ENCODE measurements around the gene COL16A1. TPM values are rescaled to one million over a fixed set of nuclear protein-coding genes. Genes with fewer than 3 reads are reported as not detected.

COL16A1 gene
- total and polyA plus RNA-seq, 3 experiments from 2014 or later, result 0.85 TPM; not detected in 2

GRCh38 chr1:31736675-31737074 lies 32.9 kb upstream of the COL16A1 start:
- Histone ChIP-seq H3K36me3 (ENCODE audit: insufficient read depth, low read length) (no peaks in the 10 kb centered on the region), H3K9me3 (ENCODE audit: low read length) (no peaks in the 10 kb centered on the region), H3K4me3 (ENCODE audit: low read length) (no peak overlapping the region), H3K27me3 (ENCODE audit: insufficient read depth, low read length, poor library complexity, severe bottlenecking) (no peaks in the 10 kb centered on the region), H3K4me1 (ENCODE audit: insufficient read depth, low read length) (peaks cover 9% of the 10 kb centered on the region), H3K27ac (ENCODE audit: low read depth, low read length) (no peak overlapping the region)
- H3K36me3 Mint-ChIP-seq, result no peaks in the 10 kb centered on the region
- ChIA-PET CTCF (no interaction called here), POLR2A (no interaction called here)
- H3K4me1 Mint-ChIP-seq, result peaks cover 8 to 17% (median 10%) of the 10 kb centered on the region in 3 donors
- peak in 1 of 5 donors; percentile 22 for DNase-seq
- H3K27ac Mint-ChIP-seq, result peak overlapping the region in 2 of 8 donors; percentile 41 to 81
- H3K9me3 Mint-ChIP-seq, result no peaks in the 10 kb centered on the region
- H3K4me3 Mint-ChIP-seq, result peak overlapping the region in 1 of 7 donors; percentile 15
- no peaks in the 10 kb centered on the region for H3K27me3 Mint-ChIP-seq

DNA sequence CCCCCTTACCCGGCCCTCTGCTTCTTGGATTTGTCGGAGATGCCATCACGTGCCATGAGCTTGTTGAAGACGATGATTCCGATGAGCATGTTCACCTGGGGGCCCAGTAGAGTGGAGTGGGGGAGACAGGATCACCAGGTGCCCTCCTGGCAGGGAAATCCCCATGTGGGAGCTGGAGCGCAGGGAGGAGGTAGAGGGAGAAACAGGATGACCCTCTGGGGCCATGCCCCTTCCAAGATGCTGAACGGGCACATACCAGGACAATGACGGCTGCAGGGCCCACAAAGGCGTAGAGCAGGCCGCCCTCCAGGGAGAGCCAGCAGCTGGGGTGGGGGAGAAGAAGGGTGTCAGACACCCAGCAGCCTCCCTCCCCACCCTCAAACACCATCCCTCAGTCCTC lies 31.8 kb upstream of the COL16A1 start:
- CTCF ChIA-PET, result interaction anchor here (1.0 kb wide), 1 partner anchor 27 kb away, joined by 3 read pairs; no protein-coding TSS in a partner anchor
- POLR2A ChIA-PET, result interaction anchor here (0.6 kb wide), 1 partner anchor 15 kb away, joined by 3 read pairs; no protein-coding TSS in a partner anchor
- H3K9me3 Mint-ChIP-seq, result no peaks in the 10 kb centered on the region

DNA sequence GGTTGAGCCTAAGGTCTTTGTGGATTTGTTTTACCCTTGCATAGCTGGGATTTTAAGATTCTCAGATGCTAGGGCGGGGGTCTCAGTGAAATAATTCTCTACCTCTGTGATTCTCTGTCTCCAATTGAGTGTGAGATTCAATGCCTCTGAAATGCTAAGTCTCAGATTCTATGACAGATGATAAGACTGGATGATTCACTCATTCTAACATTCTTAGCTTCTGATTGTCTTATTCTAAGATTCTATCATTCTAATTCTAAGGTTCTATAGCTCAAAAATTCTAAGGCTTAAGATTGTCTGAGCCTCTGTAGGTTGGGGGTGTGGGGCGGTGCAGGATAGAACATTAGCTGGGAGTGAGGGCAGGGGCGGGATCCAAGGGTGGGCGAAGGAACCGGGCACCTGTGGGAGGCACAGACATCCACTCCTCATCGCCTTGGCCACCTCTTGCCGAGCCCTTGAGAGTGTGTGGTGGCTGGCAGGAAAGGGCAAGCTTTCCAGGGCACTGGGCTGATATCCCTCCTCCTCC lies 30.8 kb upstream of the COL16A1 start:
- Mint-ChIP-seq H3K36me3 (no peaks in the 10 kb centered on the region), H3K4me1 (peaks cover 5 to 15% (median 9%) of the 10 kb centered on the region in 3 donors), H3K9me3 (no peaks in the 10 kb centered on the region), H3K27ac (no peak overlapping the region), H3K4me3 (no peak overlapping the region), H3K27me3 (peaks cover 0 to 5% of the 10 kb centered on the region in 2 donors)
- CTCF ChIA-PET, result no interaction called here
- H3K9me3 ChIP-seq (ENCODE audit: low read length), result no peaks in the 10 kb centered on the region
- peaks cover 9% of the 10 kb centered on the region for H3K4me1 ChIP-seq (ENCODE audit: insufficient read depth, low read length)
- no peak overlapping the region for H3K27ac ChIP-seq (ENCODE audit: low read depth, low read length)
- H3K27me3 ChIP-seq (ENCODE audit: insufficient read depth, low read length, poor library complexity, severe bottlenecking), result no peaks in the 10 kb centered on the region
- POLR2A ChIA-PET, result no interaction called here
- H3K36me3 ChIP-seq (ENCODE audit: insufficient read depth, low read length), result no peaks in the 10 kb centered on the region
- no peak for DNase-seq
- H3K4me3 ChIP-seq (ENCODE audit: low read length), result no peak overlapping the region

More for the DNA sequence above, 31.8 kb upstream of the COL16A1 start:
- peaks cover 8 to 17% (median 10%) of the 10 kb centered on the region in 3 donors for H3K4me1 Mint-ChIP-seq
- no peak overlapping the region for H3K4me3 Mint-ChIP-seq
- DNase-seq, result no peak
- no peaks in the 10 kb centered on the region for H3K36me3 Mint-ChIP-seq
- peaks cover 9% of the 10 kb centered on the region for H3K4me1 ChIP-seq (ENCODE audit: insufficient read depth, low read length)
- no peaks in the 10 kb centered on the region for H3K9me3 ChIP-seq (ENCODE audit: low read length)
- H3K36me3 ChIP-seq (ENCODE audit: insufficient read depth, low read length), result no peaks in the 10 kb centered on the region
- no peaks in the 10 kb centered on the region for H3K27me3 Mint-ChIP-seq
- H3K4me3 ChIP-seq (ENCODE audit: low read length), result no peak overlapping the region
- H3K27me3 ChIP-seq (ENCODE audit: insufficient read depth, low read length, poor library complexity, severe bottlenecking), result no peaks in the 10 kb centered on the region
- no peak overlapping the region for H3K27ac ChIP-seq (ENCODE audit: low read depth, low read length)
- no peak overlapping the region for H3K27ac Mint-ChIP-seq

DNA sequence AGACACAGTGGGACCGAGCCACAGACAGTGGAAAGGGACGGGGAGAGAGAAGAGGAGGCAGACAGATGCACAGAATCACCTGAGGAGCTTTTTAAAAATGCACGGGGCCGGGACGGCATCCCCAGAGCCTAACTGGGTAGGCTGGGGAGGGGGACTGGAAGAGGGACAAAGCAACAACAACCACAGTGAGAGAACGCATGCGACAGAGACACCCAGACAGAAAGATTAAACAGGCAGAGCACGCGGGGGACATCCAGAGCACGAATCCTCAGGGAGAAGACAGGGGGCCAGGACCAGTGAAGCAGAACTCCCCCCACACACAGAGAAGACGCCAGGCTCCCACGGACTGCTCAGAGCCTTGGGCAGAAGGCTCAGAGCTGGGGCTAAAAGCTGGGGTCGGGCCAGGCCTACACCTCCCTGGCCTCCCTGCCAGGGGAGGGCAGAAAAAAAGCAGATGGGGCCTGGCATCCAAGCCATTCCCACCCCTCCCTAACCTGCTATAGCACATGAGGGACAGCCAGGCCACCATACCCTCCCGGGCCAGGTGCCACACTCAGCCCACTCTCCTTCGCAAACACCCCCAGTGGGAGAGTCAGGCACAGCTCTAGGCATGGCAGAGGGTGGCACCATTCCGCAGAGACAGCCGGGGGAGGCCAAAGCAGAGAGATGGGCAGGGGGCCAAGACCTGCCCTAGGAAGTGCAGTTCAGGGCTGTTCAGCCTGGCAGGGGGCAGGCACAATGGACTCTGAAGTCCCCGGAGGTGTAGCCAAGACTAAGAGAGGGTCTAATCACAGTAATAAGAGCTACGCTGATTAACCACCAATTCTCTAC lies 29.8 kb upstream of the COL16A1 start:
- no peaks in the 10 kb centered on the region for H3K27me3 ChIP-seq (ENCODE audit: insufficient read depth, low read length, poor library complexity, severe bottlenecking)
- no peak overlapping the region for H3K4me3 ChIP-seq (ENCODE audit: low read length)
- DNase-seq, result no peak
- Mint-ChIP-seq H3K4me1 (peaks cover 2 to 11% (median 5%) of the 10 kb centered on the region in 3 donors), H3K36me3 (no peaks in the 10 kb centered on the region), H3K4me3 (no peak overlapping the region), H3K9me3 (no peaks in the 10 kb centered on the region), H3K27me3 (peaks cover 0 to 9% of the 10 kb centered on the region in 2 donors), H3K27ac (peak overlapping the region in 1 of 8 donors; percentile 8)
- no peaks in the 10 kb centered on the region for H3K9me3 ChIP-seq (ENCODE audit: low read length)
- H3K27ac ChIP-seq (ENCODE audit: low read depth, low read length), result no peak overlapping the region
- ChIA-PET POLR2A (no interaction called here), CTCF (interaction anchor here (0.8 kb wide), 1 partner anchor 18 kb away, joined by 4 read pairs; no protein-coding TSS in a partner anchor)
- H3K36me3 ChIP-seq (ENCODE audit: insufficient read depth, low read length), result no peaks in the 10 kb centered on the region
- H3K4me1 ChIP-seq (ENCODE audit: insufficient read depth, low read length), result no peaks in the 10 kb centered on the region

- Mint-ChIP-seq H3K27ac (no peak overlapping the region), H3K27me3 (peaks cover 0 to 9% of the 10 kb centered on the region in 2 donors), H3K36me3 (no peaks in the 10 kb centered on the region), H3K4me1 (peaks cover 2 to 11% (median 5%) of the 10 kb centered on the region in 3 donors), H3K9me3 (no peaks in the 10 kb centered on the region), H3K4me3 (no peak overlapping the region)
- Histone ChIP-seq H3K4me1 (ENCODE audit: insufficient read depth, low read length) (no peaks in the 10 kb centered on the region), H3K27me3 (ENCODE audit: insufficient read depth, low read length, poor library complexity, severe bottlenecking) (no peaks in the 10 kb centered on the region), H3K9me3 (ENCODE audit: low read length) (no peaks in the 10 kb centered on the region), H3K27ac (ENCODE audit: low read depth, low read length) (no peak overlapping the region), H3K36me3 (ENCODE audit: insufficient read depth, low read length) (no peaks in the 10 kb centered on the region), H3K4me3 (ENCODE audit: low read length) (no peak overlapping the region)
- ChIA-PET POLR2A (no interaction called here), CTCF (interaction anchor here (0.8 kb wide), 1 partner anchor 17 kb away, joined by 4 read pairs; no protein-coding TSS in a partner anchor)
- no peak for DNase-seq
These were observed 29.0 kb upstream of the COL16A1 start for GRCh38 chr1:31732751-31733289.

- Mint-ChIP-seq H3K9me3 (no peaks in the 10 kb centered on the region), H3K4me1 (peaks cover 2 to 11% (median 5%) of the 10 kb centered on the region in 3 donors), H3K27me3 (peaks cover 0 to 9% of the 10 kb centered on the region in 2 donors), H3K27ac (no peak overlapping the region), H3K36me3 (no peaks in the 10 kb centered on the region), H3K4me3 (no peak overlapping the region)
- no peaks in the 10 kb centered on the region for H3K9me3 ChIP-seq (ENCODE audit: low read length)
- CTCF ChIA-PET, result no interaction called here
- no peak for DNase-seq
- no peak overlapping the region for H3K4me3 ChIP-seq (ENCODE audit: low read length)
- POLR2A ChIA-PET, result no interaction called here
- no peaks in the 10 kb centered on the region for H3K36me3 ChIP-seq (ENCODE audit: insufficient read depth, low read length)
- H3K4me1 ChIP-seq (ENCODE audit: insufficient read depth, low read length), result no peaks in the 10 kb centered on the region
- no peaks in the 10 kb centered on the region for H3K27me3 ChIP-seq (ENCODE audit: insufficient read depth, low read length, poor library complexity, severe bottlenecking)
- H3K27ac ChIP-seq (ENCODE audit: low read depth, low read length), result no peak overlapping the region
These were observed 28.5 kb upstream of the COL16A1 start for GRCh38 chr1:31732343-31732742.

- peaks cover 0 to 3% (median 0%) of the 10 kb centered on the region in 3 donors for H3K4me1 Mint-ChIP-seq
- Histone ChIP-seq H3K9me3 (ENCODE audit: low read length) (no peaks in the 10 kb centered on the region), H3K36me3 (ENCODE audit: insufficient read depth, low read length) (no peaks in the 10 kb centered on the region), H3K27ac (ENCODE audit: low read depth, low read length) (no peak overlapping the region), H3K27me3 (ENCODE audit: insufficient read depth, low read length, poor library complexity, severe bottlenecking) (no peaks in the 10 kb centered on the region), H3K4me3 (ENCODE audit: low read length) (no peak overlapping the region), H3K4me1 (ENCODE audit: insufficient read depth, low read length) (no peaks in the 10 kb centered on the region)
- no peaks in the 10 kb centered on the region for H3K9me3 Mint-ChIP-seq
- H3K4me3 Mint-ChIP-seq, result no peak overlapping the region
- CTCF ChIA-PET, result no interaction called here
- H3K27me3 Mint-ChIP-seq, result peaks cover 0 to 9% of the 10 kb centered on the region in 2 donors
- no peaks in the 10 kb centered on the region for H3K36me3 Mint-ChIP-seq
- DNase-seq, result no peak
- POLR2A ChIA-PET, result no interaction called here
- peak overlapping the region in 1 of 8 donors; percentile 43 for H3K27ac Mint-ChIP-seq
These were observed 27.3 kb upstream of the COL16A1 start for GRCh38 chr1:31731049-31731565.

Data from CD8-positive, alpha-beta memory T cell (primary cell).